OCI-LY7 (cell line): ENCODE measurements around the gene SLC6A12. TPM values are rescaled to one million over a fixed set of nuclear protein-coding genes. Genes with fewer than 3 reads are reported as not detected.

ENCODE experiments used
- BruUV-seq: library from RNA; stranded (reverse); fragments of 400-500 nt; replicated peaks from 2 replicates; lab custom pipeline; 2021; lab: Mats Ljungman, UMichigan
- CTCF ChIA-PET: fragments of 300-600 bp; sonication (Branson Sonifier 250); formaldehyde crosslinking; loops from one replicate; lab custom pipeline; 2022; ENCODE audit warnings: antibody characterized with exemption; ENCODE audit not compliant: unreplicated experiment; lab: Charles Lee
- POLR2A ChIA-PET: fragments of 300-600 bp; sonication (Branson Sonifier 250); formaldehyde crosslinking; loops from one replicate; lab custom pipeline; 2022; ENCODE audit warnings: antibody characterized with exemption; lab: Charles Lee
- DNase-seq: peaks from one replicate; pipeline ENCODE4 v3.0.0-alpha.2; 2015; ENCODE audit warnings: low spot score
- H2AFZ ChIP-seq: fragments of 200-600 bp; sonication (generic), shearing (Covaris generic); 2 replicates; pipeline ENCODE4 v1.6.1; 2014; ENCODE audit warnings: mild to moderate bottlenecking, antibody characterized with exemption, low read length, moderate library complexity
- H3K27ac ChIP-seq: fragments of 200-600 bp; sonication (generic); 2 replicates; pipeline ENCODE4 v1.5.1; 2014; ENCODE audit warnings: mixed run types, low read depth, mild to moderate bottlenecking, moderate library complexity, low read length, inconsistent platforms; ENCODE audit not compliant: poor library complexity, severe bottlenecking
- H3K36me3 ChIP-seq: fragments of 200-600 bp; sonication (generic); 2 replicates; pipeline ENCODE4 v1.6.1; 2014; ENCODE audit warnings: mild to moderate bottlenecking, antibody characterized with exemption, low read length, moderate library complexity, mixed read lengths; ENCODE audit not compliant: insufficient read depth
- H3K4me1 ChIP-seq: fragments of 200-600 bp; sonication (generic); 2 replicates; pipeline ENCODE4 v1.5.1; 2014; ENCODE audit warnings: mild to moderate bottlenecking, low read length; ENCODE audit not compliant: insufficient read depth, poor library complexity, severe bottlenecking
- H3K4me2 ChIP-seq: fragments of 200-600 bp; sonication (generic); 2 replicates; pipeline ENCODE4 v1.6.1; 2014; ENCODE audit warnings: mild to moderate bottlenecking, low read length
- H3K4me3 ChIP-seq: fragments of 200-600 bp; sonication (generic); 2 replicates; pipeline ENCODE4 v1.5.1; 2014; ENCODE audit warnings: mild to moderate bottlenecking, low read depth, low read length; ENCODE audit not compliant: poor library complexity, severe bottlenecking
- H3K79me2 ChIP-seq: fragments of 200-600 bp; sonication (generic); 2 replicates; pipeline ENCODE4 v1.6.1; 2016; ENCODE audit warnings: low read depth, mild to moderate bottlenecking, low read length, moderate library complexity, mixed read lengths; ENCODE audit not compliant: insufficient read depth
- H3K9me2 ChIP-seq: fragments of 200-600 bp; sonication (generic); 2 replicates; pipeline ENCODE4 v1.6.1; 2016; ENCODE audit warnings: mild to moderate bottlenecking, low read length, mixed read lengths; ENCODE audit not compliant: insufficient read depth
- H3K9me3 ChIP-seq: fragments of 200-600 bp; sonication (generic); 2 replicates; pipeline ENCODE4 v1.6.1; 2014; ENCODE audit warnings: mild to moderate bottlenecking, mixed run types, low read length, mixed read lengths
- H4K20me1 ChIP-seq: fragments of 200-600 bp; sonication (generic); 2 replicates; pipeline ENCODE4 v1.6.1; 2014; ENCODE audit warnings: mild to moderate bottlenecking, antibody characterized with exemption, low read length, moderate library complexity, mixed read lengths; ENCODE audit not compliant: insufficient read depth
- EZH2phosphoT487 ChIP-seq: fragments of 200-600 bp; sonication (generic); IDR thresholded peaks from 2 replicates; pipeline ENCODE4 v1.6.1; 2018; ENCODE audit warnings: low read depth, borderline replicate concordance, mild to moderate bottlenecking, mixed run types, antibody characterized with exemption, low read length, moderate library complexity, mixed read lengths
- intact Hi-C: fragments of 100-400 bp; cut with micrococcal nuclease; formaldehyde crosslinking; loops from one replicate; pipeline ENCODE4 v1.10.0; 2022; ENCODE audit not compliant: unreplicated experiment
- total RNA-seq, 2 experiments: library from RNA; depleted of rRNA in 1 of 2; stranded (reverse); fragments of >200 nt in 1 of 2; shearing (Covaris generic) in 1 of 2; gene quantifications; 2 replicates each; pipeline ENCODE4 v1.2.3, GENCODE V29; 2014 to 2022
- TF ChIP-seq, protein P1 (sequence below): fragments of 200-600 bp; sonication (generic); conservative IDR thresholded peaks from 2 replicates; pipeline ENCODE4 v1.5.1; 2014; ENCODE audit warnings: mild to moderate bottlenecking, antibody characterized with exemption, low read length, moderate library complexity, mixed read lengths

The SLC6A12 gene
- total RNA-seq, 2 experiments from 2014 or later: not detected

- H3K9me3 ChIP-seq: no peaks in the 10 kb centered on the region
- intact Hi-C loops: no loop called here
- H2AFZ ChIP-seq: no peak overlapping the region
- CTCF ChIA-PET: no interaction called here
- no peaks in the 10 kb centered on the region for H3K9me2 ChIP-seq
- BruUV-seq: no TSS peak
- no peaks in the 10 kb centered on the region for H3K79me2 ChIP-seq
- TF ChIP-seq EZH2phosphoT487: no peak
- TF ChIP-seq, protein P1, sequence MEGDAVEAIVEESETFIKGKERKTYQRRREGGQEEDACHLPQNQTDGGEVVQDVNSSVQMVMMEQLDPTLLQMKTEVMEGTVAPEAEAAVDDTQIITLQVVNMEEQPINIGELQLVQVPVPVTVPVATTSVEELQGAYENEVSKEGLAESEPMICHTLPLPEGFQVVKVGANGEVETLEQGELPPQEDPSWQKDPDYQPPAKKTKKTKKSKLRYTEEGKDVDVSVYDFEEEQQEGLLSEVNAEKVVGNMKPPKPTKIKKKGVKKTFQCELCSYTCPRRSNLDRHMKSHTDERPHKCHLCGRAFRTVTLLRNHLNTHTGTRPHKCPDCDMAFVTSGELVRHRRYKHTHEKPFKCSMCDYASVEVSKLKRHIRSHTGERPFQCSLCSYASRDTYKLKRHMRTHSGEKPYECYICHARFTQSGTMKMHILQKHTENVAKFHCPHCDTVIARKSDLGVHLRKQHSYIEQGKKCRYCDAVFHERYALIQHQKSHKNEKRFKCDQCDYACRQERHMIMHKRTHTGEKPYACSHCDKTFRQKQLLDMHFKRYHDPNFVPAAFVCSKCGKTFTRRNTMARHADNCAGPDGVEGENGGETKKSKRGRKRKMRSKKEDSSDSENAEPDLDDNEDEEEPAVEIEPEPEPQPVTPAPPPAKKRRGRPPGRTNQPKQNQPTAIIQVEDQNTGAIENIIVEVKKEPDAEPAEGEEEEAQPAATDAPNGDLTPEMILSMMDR: no peak
- no peak overlapping the region for H3K4me2 ChIP-seq
- DNase-seq: no peak
- H4K20me1 ChIP-seq: no peaks in the 10 kb centered on the region
- H3K36me3 ChIP-seq: no peaks in the 10 kb centered on the region
- H3K27ac ChIP-seq: no peak overlapping the region
- H3K4me3 ChIP-seq: no peak overlapping the region
- no peaks in the 10 kb centered on the region for H3K4me1 ChIP-seq
- POLR2A ChIA-PET: no interaction called here
These were observed 43.0 kb upstream of the SLC6A12 start for GRCh38 chr12:256958-257357.

DNA sequence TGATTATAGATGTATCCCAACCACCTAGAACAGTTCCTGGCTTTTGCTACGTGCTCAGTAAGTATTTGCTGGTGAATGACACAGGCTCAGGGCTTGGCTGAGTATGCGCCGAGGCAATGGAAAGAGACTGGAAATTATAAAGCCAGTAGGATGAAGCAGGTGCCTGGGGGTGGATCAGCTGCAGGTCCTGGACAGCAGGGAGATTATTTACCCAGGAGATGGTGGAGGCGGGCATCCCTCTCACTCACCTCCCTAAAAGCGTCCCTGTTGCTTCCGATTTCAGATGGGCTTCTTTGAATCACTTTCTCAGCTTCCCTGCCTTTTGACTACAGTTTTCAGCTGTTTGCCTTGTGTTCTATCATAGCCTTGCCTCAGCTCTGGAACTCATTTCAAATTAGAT is 42.3 kb upstream of the SLC6A12 start:
- Histone ChIP-seq H3K9me3 (no peaks in the 10 kb centered on the region), H3K4me3 (no peak overlapping the region), H2AFZ (no peak overlapping the region), H3K79me2 (no peaks in the 10 kb centered on the region), H3K36me3 (no peaks in the 10 kb centered on the region), H3K27ac (no peak overlapping the region), H3K4me2 (no peak overlapping the region), H3K9me2 (no peaks in the 10 kb centered on the region), H3K4me1 (no peaks in the 10 kb centered on the region), H4K20me1 (no peaks in the 10 kb centered on the region)
- BruUV-seq: no TSS peak
- intact Hi-C loops: no loop called here
- no peak for DNase-seq
- TF ChIP-seq EZH2phosphoT487: no peak
- TF ChIP-seq, protein P1: no peak
- POLR2A ChIA-PET: no interaction called here
- CTCF ChIA-PET: no interaction called here

DNA sequence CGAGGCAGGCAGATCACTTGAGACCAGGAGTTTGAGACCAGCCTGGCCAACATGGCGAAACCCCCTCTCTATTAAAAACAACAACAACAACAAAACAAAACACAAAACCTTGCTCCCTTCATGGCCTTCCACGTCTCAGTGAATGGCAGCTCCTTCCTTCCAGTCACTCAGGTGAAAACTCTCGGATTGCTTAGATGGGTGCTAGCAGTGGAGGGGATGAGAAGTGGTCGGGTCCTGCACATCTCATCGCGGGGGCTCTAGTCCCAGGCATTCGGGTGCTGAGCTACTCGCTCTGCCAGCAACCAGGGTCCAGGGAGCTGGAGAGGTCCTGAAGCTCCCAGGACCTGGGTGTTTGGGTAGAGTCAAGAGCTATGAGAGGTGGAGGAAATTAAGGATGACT is 41.0 kb upstream of the SLC6A12 start:
- DNase-seq: no peak
- H3K27ac ChIP-seq: no peak overlapping the region
- no peak overlapping the region for H3K4me2 ChIP-seq
- no peaks in the 10 kb centered on the region for H4K20me1 ChIP-seq
- no TSS peak for BruUV-seq
- ChIA-PET CTCF (no interaction called here), POLR2A (no interaction called here)
- H3K79me2 ChIP-seq: no peaks in the 10 kb centered on the region
- no peaks in the 10 kb centered on the region for H3K4me1 ChIP-seq
- H3K36me3 ChIP-seq: no peaks in the 10 kb centered on the region
- intact Hi-C loops: no loop called here
- no peak overlapping the region for H2AFZ ChIP-seq
- H3K4me3 ChIP-seq: no peak overlapping the region
- H3K9me3 ChIP-seq: no peaks in the 10 kb centered on the region
- TF ChIP-seq EZH2phosphoT487: no peak
- TF ChIP-seq, protein P1: no peak
- H3K9me2 ChIP-seq: no peaks in the 10 kb centered on the region
